HG03565 (cell line): ENCODE results near the gene MMP23B.
"Not testable (repeated sequence)": the region's sequence is repeated elsewhere in the genome, so short reads cannot be mapped to it uniquely, and the experiment has no call there.

ENCODE experiments used
- ATAC-seq: cut with Tn5 transposase; IDR thresholded peaks from one replicate; pipeline ENCODE4 v1.9.1; 2021; ENCODE audit warnings: mild to moderate bottlenecking, moderate library complexity; ENCODE audit not compliant: unreplicated experiment

MMP23B gene

GRCh38 chr1:1631782-1632420, at the start of gene MMP23B:
Gene MMP23B, plus strand, starts transcription at chr1:1632173. Its CDS starts 46 bp downstream, at chr1:1632219.
- no peak for ATAC-seq

DNA sequence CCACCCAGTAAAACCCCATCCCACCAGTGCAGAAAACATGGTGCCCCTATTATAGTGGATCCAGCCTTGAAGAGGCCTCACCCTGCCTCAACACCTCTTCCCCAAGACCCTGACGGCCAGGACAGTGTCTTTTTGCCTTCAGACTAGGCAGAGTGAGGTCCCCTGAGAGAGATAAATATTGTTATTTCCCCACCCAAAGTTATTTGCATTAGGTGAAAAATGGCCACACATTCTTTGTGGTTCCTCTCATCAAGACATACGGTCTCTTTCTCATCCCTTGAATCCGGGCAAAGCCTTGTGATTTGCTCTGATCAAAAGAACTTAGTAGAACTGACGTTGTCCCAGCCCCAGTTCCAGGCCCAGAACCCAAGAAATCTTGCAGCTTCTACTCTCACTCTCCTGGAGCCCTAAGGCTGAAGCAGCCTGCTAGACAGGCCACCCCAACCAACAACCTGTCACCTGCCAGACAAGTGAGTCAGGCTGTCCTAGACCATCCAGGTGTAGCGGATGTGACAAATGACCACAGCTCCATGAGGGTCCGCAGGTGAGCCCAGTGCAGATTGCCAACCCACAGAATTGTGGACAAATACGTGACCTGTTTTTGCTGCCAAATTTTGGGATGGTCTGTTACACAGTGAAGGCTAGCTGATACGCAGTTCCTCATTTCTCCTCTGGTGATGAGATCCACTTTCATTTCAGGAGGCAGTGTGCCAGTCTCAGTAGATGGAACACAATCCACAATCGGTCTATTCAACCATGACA, 49.2 kb upstream of the MMP23B start:
- ATAC-seq: no peak

GRCh38 chr1:1583347-1584010, 48.5 kb upstream of the MMP23B start:
- ATAC-seq: no peak

GRCh38 chr1:1591452-1591851, 40.5 kb upstream of the MMP23B start:
- no peak for ATAC-seq

GRCh38 chr1:1593834-1594601, 38.0 kb upstream of the MMP23B start:
- ATAC-seq: no peak

- no peak for ATAC-seq
These were observed 37.2 kb upstream of the MMP23B start for GRCh38 chr1:1594602-1595260.

DNA sequence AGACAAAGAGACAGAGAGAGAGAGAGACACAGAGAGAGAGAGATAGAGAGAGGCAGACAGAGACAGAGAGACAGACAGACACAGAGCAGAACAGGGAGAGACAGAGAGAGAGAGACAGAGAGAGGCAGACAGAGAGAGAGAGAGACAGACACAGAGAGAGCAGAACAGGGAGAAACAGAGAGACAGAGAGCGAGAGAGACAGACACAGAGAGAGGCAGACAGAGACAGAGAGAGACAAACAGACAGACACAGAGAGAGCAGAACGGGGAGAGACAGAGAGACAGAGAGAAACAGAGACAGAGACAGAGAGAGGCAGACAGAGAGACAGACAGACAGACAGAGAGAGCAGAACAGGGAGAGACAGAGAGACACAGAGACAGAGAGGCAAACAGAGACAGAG, 36.6 kb upstream of the MMP23B start:
- not testable (repeated sequence) for ATAC-seq

DNA sequence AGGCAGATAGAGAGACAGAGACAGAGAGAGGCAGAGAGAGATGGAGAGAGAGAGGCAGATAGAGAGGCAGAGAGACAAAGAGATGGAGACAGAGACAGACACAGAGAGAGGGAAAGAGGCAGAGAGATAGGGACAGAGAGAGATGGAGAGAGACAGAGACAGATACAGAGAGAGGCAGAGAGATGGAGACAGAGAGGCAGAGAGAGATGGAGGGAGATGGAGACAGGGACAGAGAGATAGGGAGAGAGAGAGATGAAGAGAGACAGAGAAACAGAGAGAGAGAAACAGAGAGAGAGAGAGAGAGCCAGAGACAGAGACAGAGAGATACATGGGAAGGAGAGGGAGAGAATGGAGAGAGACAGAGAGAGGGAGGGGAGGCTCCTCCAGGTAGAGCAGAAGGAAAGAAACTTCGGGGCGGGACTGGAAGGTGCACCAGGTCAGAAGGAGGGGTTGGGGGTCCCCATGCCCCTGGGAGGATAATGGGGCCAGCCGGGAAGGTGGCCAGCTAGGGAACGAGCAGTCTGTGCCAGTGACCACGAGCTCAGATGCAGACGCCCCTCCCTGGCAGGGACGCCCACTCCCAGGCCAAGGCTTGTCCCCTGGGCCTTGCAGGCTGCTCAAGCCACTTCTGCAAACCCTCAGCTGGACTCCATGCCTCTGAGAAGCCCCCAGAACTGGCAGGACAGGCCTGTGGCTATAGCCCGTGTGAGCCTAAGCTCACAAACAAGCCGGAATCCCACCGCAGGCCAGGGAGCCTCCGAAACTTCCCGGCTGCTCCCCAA, 35.3 kb upstream of the MMP23B start:
- ATAC-seq: no peak

GRCh38 chr1:1597275-1597930, 34.6 kb upstream of the MMP23B start:
- ATAC-seq: no peak

DNA sequence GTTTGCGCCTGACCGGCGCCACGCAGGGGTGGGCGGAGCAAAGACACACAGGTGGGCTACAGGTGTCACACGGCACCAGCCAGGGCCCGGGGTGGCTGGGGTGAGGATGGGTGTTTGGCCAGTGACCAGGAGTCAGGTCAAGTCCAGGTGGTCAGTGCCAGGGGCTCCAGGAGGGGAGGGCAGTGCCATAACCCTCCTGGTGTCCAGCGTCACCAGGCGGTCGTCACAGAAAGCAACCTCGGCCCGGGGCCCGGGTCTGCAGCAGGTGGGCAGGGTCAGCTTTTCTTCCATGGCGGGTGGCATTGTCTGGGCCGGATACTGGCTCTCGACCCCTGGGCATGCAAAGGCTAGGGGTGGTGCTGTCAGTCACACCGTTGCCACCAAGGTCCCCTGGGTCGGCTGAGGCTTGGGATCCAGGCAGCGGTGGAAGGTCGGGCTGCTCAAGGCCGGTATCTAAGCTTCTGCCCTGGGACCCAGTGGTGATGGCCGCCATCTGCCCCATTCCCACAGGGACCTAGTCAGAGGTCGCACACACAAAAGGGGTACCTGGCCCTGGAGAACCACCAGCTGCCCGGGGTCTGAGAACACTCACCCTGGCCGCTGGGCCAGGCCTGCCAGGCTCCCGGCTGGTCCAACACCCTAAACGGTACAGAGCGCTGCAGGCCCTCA, 33.8 kb upstream of the MMP23B start:
- ATAC-seq: no peak

DNA sequence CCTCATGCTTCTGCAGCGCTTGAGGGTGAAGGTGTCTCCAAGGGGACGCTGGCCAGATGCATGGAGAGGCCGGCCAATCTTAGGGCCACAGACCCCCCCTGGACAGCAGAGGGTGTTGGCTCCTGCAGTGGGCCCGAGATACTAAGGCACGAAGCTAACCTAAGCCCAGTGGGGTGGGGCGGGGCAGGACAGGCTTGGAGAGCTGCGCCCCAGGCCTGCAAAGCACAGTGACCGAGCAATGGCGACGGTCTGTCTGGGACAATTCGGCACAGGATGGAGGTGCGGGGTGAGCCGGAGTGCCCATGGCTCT, 33.3 kb upstream of the MMP23B start:
- no peak for ATAC-seq

GRCh38 chr1:1599030-1599934, 32.7 kb upstream of the MMP23B start:
- ATAC-seq: no peak

- ATAC-seq: no peak
These were observed 31.8 kb upstream of the MMP23B start, which contains the start of gene FNDC10 for GRCh38 chr1:1599935-1600860. Gene FNDC10, minus strand, starts transcription at chr1:1600135. Its CDS starts 120 bp downstream, at chr1:1600015.

DNA sequence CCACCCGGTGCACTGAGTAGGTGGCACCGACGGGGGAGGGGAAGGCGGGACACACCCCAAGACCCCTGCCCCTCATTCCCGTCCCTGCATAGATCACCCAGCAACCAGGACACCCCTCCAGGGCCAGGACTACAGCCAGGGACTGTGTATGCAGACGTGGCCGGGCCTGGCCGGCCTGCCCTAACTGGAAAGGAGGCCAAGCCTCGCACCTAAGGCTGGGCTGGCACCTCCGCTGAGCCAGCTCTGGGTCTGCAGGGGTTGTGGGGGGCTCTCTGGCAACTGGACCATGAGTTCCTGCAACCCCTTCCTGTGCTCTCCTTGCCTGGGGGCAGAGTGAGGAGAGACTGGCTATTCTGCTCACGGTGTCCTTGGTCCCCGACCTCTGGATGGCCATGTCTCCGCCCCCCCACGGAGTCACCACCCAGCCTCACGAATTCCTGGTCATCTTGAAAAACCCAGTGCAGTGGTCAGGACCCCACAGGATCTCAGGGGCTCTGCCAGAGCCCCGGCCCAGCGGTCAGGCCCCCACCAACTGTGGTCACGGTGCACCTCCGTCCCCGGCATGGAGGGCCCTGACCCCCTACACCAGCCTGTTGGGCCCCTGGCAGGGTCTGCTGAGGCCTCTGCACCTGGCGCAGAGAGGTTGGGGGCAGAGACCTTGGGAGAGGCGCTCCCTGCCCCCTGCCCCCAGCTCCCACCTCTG, 31.0 kb upstream of the MMP23B start:
- no peak for ATAC-seq

GRCh38 chr1:1601564-1602303, 30.2 kb upstream of the MMP23B start:
- no peak for ATAC-seq
